ENCODE measurements around the gene PCNT. TPM values are rescaled to one million over a fixed set of nuclear protein-coding genes. Genes with fewer than 3 reads are reported as not detected.

PCNT gene
- total RNA-seq, 4 donors from 2014 or later, result 20.6 to 43.0 (median 25.5) TPM

DNA sequence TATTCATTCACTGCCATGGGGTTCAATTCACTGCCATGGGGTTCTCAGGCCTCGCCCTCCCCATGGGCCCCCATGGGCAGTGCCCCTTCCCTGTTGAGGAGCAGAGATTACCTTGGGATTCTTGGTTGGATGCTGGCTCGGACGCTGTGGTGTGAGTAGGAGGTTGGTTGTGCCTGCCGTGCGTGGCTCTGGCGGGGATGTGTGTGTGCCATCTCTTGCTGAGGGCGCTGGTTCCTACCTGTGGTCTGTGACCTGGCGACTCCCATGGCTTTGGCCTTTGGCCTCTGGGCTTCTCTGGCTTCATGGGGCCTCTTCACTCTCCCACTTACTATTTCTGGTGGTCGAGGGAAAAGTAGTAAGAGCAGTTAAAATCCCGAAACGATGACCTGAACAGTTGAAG, 42.1 kb downstream of the PCNT start:
- TF ChIP-seq, protein P1, sequence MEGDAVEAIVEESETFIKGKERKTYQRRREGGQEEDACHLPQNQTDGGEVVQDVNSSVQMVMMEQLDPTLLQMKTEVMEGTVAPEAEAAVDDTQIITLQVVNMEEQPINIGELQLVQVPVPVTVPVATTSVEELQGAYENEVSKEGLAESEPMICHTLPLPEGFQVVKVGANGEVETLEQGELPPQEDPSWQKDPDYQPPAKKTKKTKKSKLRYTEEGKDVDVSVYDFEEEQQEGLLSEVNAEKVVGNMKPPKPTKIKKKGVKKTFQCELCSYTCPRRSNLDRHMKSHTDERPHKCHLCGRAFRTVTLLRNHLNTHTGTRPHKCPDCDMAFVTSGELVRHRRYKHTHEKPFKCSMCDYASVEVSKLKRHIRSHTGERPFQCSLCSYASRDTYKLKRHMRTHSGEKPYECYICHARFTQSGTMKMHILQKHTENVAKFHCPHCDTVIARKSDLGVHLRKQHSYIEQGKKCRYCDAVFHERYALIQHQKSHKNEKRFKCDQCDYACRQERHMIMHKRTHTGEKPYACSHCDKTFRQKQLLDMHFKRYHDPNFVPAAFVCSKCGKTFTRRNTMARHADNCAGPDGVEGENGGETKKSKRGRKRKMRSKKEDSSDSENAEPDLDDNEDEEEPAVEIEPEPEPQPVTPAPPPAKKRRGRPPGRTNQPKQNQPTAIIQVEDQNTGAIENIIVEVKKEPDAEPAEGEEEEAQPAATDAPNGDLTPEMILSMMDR (IDR thresholded peaks at IDR 0.05; ENCODE audit: low read depth), result no peak

DNA sequence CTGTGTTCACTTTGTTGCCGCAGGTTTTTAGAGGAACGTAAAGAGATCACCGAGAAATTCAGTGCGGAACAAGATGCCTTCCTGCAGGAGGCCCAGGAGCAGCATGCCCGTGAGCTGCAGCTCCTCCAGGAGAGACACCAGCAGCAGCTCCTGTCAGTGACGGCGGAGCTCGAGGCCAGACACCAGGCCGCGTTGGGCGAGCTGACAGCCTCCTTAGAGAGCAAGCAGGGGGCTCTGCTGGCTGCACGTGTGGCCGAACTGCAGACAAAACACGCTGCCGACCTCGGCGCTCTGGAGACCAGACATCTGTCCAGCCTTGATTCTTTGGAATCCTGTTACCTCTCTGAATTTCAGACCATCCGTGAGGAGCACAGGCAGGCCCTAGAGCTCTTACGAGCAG, 42.6 kb downstream of the PCNT start:
- TF ChIP-seq, protein P1 (IDR thresholded peaks at IDR 0.05; ENCODE audit: low read depth), result no peak

DNA sequence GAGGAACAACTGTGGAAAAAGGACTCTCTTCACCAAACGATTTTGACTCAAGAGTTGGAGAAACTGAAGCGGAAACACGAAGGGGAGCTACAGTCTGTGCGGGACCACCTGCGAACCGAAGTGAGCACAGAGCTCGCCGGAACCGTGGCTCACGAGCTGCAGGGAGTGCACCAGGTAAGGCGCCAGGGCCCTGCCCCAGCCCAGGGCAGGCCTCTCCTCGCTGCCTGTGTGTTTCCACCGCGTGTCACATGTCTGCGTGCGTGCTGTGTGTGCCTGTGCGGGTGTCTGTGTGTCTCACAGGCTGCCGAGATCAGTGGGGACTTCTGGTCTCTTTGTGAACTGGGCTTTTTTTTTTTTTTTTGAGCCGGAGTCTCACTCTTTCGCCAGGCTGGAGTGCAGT, 43.0 kb downstream of the PCNT start:
- TF ChIP-seq, protein P1 (IDR thresholded peaks at IDR 0.05; ENCODE audit: low read depth), result no peak

DNA sequence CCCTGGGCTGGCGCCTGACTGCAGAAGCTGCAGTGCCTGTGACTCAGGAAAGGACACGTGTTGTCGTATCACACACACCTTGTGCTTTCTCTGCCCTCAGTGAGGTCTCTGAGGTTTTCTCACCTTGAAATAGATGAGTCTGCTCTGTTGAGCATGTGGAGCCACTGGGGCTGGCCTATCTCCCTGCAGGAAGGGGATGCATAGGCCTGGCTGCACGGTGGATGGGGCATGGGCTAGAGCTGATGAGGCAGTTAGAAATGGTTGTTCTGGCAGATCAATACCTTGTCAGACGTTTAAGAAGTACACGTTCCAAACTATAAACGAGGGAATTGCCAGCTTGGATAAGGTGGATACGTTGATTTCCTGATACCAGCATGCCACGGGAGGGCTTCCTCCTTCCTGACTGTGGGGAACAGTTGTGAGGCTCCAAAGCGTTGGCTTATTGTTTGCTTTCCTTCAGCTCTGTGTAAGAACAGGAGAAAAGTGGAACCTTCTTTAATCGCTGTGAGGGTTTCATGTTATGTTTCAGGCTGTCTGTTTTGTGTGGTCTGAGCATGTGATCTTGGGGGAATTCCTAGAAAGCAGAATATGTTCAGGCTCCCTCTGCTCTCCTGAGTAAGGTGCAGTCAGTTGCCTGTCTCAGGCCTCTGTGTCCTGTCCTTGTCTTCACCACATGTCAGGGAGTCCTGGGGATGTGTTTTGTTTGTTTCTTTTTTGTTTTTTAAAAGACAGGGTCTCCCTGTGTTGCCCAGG, 44.8 kb downstream of the PCNT start:
- TF ChIP-seq, protein P1 (IDR thresholded peaks at IDR 0.05; ENCODE audit: low read depth), result no peak

DNA sequence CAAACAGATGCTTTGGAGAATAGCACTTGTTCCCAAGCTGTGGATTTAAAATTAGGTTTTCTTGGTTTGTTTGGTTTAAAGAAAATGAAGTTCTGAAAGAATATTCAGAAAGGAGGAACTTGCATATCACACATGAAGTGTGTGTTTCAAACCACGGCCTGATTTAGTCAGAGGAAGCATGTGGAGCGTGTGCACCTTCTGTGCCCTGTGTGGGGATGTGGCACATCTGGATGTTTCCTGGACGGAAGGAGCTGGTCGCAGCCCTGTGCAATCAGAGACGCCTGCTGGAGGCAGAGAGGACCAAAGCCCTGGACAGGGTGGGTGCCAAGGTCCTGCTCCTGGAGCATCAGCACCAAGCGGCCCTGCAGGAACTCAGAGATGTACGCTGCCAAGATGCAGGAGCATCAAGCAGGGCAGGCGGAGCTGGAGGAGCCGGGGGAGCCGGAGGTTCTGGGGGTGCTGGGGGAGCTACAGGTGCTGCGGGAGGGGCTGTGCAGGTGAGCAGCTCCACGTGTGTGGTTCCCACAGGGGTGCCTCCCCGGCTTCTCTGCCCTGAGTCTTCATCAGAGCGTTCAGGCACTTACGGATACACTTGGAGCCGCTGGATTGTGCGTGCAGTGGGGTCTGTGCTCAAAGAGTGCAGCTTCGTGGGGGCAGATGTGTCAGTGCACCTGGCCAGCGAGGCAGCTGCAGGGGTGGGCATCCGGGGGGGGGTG, 45.7 kb downstream of the PCNT start:
- TF ChIP-seq, protein P1 (IDR thresholded peaks at IDR 0.05; ENCODE audit: low read depth), result no peak

DNA sequence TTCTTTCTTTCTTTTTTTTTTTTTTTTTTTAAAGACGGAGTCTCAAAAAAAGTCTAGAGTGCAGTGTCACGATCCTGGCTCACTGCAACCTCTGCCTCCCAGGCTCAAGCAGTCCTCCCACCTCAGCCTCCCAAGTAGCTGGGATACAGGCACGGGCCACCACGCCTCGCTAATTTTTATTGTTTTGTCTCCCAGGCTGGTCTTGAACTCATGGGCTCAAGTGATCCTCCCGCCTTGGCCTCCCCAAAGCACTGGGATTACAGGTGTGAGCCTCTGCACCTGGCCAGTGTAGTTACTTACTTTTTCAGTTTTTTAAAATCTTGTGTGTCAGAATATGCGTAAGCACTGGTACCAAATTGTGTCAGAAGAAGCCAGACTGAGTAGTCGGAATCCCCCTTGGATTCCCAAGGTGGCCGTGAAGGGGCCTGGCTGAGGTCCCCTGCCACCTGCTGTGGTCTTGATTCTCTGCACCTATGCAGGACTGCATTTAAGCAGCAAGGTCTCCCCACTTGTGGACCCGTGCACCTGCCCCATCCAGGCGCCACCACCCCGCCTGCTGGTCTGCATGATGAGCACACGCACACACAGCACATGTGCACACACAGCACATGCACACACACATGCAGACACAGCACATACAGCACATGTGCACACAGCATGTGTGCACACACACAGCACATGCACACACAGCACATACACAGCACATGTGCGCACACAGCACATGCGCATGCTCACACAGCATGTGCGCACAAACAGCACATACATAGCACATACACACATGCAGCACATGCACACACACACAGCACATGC, 47.5 kb downstream of the PCNT start:
- TF ChIP-seq, protein P1 (IDR thresholded peaks at IDR 0.05; ENCODE audit: low read depth), result no peak

DNA sequence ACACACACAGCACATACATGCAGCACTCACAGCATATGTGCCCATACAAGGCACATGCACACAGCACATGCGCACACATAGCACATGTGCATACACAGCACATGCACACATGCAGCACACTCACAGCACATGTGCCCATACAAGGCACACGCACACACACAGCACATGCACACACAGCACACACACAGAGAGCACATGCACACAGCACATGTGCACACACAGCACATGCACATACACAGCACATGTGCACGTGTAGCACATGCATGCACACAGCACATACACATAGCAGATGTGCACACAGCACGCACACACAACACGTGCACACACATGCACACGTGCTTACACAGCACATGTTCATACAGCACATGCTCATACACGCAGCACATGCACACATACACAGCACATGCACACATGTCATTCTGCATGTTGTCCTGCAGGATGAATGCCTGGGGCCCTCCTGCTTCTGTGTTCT, 48.1 kb downstream of the PCNT start:
- TF ChIP-seq, protein P1 (IDR thresholded peaks at IDR 0.05; ENCODE audit: low read depth), result no peak
